ENCODE measurements around the gene HLA-G.
"Not testable (repeated sequence)": the region's sequence is repeated elsewhere in the genome, so short reads cannot be mapped to it uniquely, and the experiment has no call there.

Gene HLA-G

DNA sequence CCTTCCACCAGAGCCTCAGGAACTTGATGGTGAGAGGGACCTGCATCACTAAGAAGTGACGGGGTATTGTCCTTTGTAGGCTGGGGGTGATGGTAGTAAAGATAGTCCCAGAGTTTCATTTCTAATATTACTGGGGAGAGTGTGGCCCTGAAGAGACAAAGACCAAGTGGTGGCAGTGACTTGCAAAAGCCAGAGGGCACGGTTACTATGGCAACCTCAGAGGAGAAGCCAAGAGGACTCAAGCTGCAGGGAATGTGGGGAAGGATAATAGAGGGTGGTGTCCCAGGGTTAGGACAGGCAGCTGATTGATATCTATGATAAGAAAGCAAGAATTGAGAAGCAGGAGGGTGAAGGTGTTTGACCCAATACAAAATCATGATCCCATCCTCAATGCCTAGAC, 42.5 kb downstream of the HLA-G start:
- TF ChIP-seq, protein P1, sequence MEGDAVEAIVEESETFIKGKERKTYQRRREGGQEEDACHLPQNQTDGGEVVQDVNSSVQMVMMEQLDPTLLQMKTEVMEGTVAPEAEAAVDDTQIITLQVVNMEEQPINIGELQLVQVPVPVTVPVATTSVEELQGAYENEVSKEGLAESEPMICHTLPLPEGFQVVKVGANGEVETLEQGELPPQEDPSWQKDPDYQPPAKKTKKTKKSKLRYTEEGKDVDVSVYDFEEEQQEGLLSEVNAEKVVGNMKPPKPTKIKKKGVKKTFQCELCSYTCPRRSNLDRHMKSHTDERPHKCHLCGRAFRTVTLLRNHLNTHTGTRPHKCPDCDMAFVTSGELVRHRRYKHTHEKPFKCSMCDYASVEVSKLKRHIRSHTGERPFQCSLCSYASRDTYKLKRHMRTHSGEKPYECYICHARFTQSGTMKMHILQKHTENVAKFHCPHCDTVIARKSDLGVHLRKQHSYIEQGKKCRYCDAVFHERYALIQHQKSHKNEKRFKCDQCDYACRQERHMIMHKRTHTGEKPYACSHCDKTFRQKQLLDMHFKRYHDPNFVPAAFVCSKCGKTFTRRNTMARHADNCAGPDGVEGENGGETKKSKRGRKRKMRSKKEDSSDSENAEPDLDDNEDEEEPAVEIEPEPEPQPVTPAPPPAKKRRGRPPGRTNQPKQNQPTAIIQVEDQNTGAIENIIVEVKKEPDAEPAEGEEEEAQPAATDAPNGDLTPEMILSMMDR (conservative IDR thresholded peaks at IDR 0.05; ENCODE audit: low read depth) = no peak
- DNase-seq (ENCODE audit: low spot score) = no peak
- POLR2A ChIA-PET (ENCODE audit: low non-redundant PET) = no interaction called here

DNA sequence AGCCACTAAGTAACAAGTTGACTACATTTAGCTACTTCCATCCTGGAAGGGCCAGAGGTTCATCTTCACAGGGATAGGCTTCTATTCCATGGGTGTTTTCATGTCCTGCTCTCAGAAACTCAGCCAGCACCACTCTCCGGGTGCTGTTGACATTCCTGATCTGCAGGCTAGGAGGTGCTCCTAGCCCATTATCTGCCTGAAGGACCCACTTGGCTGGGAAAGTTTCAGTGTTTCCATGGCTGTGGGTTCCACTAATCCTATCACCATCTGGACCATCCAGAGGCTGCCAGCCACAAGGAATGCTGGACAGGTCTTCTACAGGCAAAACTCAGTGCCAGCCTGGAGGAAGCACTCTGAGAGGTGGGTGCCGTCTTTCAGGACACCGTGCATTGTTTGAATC, 45.2 kb downstream of the HLA-G start:
- no peak for DNase-seq (ENCODE audit: low spot score)
- POLR2A ChIA-PET (ENCODE audit: low non-redundant PET) = no interaction called here
- TF ChIP-seq, protein P1 (conservative IDR thresholded peaks at IDR 0.05; ENCODE audit: low read depth) = no peak
- CTCF ChIA-PET = interaction anchor here (0.9 kb wide), 1 partner anchor 15 kb away, joined by 3 read pairs; no protein-coding TSS in a partner anchor
- no peak overlapping the region for H3K27ac ChIP-seq

More for the DNA sequence above, 42.5 kb downstream of the HLA-G start:
- H3K27ac ChIP-seq = no peak overlapping the region
- CTCF ChIA-PET = no interaction called here

DNA sequence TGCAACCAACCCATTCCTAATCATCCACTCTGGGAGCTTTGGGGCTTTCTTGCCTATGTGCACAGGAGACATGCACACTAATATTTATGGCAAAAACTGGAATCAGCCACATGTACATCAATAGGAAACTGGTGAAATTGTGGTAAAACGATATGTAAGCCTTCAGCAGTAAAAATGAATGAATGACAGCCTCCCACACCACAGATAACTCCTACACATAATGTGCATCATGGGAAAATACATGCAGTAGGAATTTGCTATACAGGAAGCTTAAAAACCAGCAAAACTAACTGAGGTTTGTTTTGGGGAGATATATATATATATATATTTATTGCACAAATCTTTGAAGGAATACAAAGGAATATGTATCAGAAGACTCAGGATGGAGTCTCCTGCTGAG, 47.6 kb downstream of the HLA-G start:
- no peak for DNase-seq (ENCODE audit: low spot score)
- TF ChIP-seq, protein P1 (conservative IDR thresholded peaks at IDR 0.05; ENCODE audit: low read depth) = no peak
- POLR2A ChIA-PET (ENCODE audit: low non-redundant PET) = no interaction called here
- H3K27ac ChIP-seq = no peak overlapping the region
- CTCF ChIA-PET = no interaction called here

DNA sequence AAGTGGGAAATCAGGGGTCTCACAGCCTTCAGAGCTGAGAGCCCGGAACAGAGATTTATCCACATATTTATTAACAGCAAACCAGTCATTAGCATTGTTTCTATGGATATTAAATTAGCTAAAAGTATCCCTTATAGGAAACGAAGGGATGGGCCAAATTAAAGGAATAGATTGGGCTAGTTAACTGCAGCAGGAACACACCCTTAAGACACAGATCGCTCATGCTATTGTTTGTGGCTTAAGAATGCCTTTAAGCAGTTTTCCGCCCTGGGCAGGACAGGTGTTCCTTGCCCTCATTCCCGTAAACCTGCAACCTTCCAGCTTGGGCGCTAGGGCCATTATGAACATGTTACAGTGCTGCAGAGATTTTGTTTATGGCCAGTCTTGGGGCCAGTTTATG, 48.1 kb downstream of the HLA-G start:
- DNase-seq (ENCODE audit: low spot score); CTCF ChIA-PET; POLR2A ChIA-PET (ENCODE audit: low non-redundant PET); H3K27ac ChIP-seq: not testable (repeated sequence)

All from RWPE1 (cell line).